ENCODE measurements around the gene CLASP2.

GRCh38 chr3:33637482-33637881 is 80.6 kb downstream of the CLASP2 start:
- TF ChIP-seq POLR2A (IDR thresholded peaks at IDR 0.05; ENCODE audit: low read length), result no peak
- no peak for TF ChIP-seq GATA1 (IDR thresholded peaks at IDR 0.05; ENCODE audit: low read depth, low read length)

Measured in erythroblast (primary cell).